ENCODE data around the gene CAPN14.

DNA sequence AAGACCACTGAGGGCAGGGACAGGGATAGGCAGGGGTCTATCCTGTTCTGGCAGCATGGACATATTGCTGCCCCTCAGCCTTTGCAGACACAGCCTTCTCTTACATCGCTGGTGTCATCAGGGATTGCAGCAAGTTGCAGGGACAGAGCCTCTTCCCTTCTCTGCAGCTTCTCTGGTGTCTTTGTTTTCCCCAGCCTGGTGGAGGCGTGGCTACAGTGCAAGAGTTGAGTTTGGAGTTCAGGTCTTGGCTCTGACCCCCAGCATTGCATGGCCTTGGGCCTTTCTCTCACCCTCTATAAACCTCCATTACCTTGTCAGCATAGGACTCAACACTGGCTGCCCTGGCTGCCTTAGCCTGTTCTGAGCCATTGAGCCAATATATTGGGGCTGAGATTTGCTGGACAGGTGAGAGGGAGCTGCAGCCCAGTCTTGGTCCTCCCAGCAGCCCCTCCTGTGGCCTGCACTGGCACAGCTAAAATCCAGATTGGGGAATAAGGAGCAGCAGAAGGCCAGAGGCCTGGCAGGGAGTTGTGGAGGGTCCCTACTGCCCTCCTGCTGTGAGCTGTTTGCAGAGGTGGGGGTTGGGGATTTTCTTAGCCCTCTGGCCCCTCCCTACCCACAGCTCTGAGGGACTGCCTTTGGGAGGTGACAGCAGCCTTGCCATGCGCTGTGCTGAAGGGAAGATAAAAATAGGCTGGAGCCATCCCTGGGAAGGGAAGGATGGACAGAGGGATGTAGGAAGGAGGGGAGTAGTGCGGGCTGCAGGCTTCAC is 39.5 kb upstream of the CAPN14 start:
- TF ChIP-seq, protein P1, sequence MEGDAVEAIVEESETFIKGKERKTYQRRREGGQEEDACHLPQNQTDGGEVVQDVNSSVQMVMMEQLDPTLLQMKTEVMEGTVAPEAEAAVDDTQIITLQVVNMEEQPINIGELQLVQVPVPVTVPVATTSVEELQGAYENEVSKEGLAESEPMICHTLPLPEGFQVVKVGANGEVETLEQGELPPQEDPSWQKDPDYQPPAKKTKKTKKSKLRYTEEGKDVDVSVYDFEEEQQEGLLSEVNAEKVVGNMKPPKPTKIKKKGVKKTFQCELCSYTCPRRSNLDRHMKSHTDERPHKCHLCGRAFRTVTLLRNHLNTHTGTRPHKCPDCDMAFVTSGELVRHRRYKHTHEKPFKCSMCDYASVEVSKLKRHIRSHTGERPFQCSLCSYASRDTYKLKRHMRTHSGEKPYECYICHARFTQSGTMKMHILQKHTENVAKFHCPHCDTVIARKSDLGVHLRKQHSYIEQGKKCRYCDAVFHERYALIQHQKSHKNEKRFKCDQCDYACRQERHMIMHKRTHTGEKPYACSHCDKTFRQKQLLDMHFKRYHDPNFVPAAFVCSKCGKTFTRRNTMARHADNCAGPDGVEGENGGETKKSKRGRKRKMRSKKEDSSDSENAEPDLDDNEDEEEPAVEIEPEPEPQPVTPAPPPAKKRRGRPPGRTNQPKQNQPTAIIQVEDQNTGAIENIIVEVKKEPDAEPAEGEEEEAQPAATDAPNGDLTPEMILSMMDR (IDR thresholded peaks at IDR 0.05) = no peak
- no peak for TF ChIP-seq POLR2A (IDR thresholded peaks at IDR 0.05)

Data from adrenal gland (tissue), 5 donors.